Body of pancreas (tissue), 4 donors: ENCODE results near the gene COX14.

ENCODE experiments used
- POLR2A ChIP-seq, 3 donors: fragments of 450-650 bp; IDR thresholded peaks; one replicate each; pipeline ENCODE4 v1.6.1; 2016; ENCODE audit warnings: antibody characterized with exemption in 3 of 3, mild to moderate bottlenecking in 2 of 3
- TF ChIP-seq, protein P1 (sequence below), 7 experiments: fragments of 450-650 bp in 4 of 7; fragments of 200-600 bp in 3 of 7; sonication (generic) in 3 of 7; IDR thresholded peaks; one replicate each; pipeline ENCODE4 v1.5.1; 2016 to 2019; ENCODE audit warnings: antibody characterized with exemption in 7 of 7

DNA sequence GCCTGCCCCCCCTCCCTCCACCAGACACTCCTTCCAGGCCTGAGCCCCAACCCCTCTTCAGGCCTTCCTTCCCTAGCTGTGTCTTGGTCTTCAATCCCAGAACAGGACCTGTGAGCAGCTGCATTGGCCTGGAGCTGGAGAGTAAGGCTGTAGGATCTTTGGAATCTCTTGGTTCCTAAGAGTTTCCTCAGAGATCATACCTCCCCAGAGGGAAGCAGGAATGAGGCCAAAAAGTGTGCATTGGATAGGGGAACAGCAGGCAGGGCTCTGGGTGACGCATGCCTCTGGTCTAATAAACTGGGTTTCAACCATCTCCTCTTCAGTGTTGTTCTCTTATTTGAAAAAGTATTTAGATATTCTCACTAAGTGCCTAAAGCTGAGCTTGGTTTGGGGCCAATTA, 28.7 kb upstream of the COX14 start:
- TF ChIP-seq, protein P1, sequence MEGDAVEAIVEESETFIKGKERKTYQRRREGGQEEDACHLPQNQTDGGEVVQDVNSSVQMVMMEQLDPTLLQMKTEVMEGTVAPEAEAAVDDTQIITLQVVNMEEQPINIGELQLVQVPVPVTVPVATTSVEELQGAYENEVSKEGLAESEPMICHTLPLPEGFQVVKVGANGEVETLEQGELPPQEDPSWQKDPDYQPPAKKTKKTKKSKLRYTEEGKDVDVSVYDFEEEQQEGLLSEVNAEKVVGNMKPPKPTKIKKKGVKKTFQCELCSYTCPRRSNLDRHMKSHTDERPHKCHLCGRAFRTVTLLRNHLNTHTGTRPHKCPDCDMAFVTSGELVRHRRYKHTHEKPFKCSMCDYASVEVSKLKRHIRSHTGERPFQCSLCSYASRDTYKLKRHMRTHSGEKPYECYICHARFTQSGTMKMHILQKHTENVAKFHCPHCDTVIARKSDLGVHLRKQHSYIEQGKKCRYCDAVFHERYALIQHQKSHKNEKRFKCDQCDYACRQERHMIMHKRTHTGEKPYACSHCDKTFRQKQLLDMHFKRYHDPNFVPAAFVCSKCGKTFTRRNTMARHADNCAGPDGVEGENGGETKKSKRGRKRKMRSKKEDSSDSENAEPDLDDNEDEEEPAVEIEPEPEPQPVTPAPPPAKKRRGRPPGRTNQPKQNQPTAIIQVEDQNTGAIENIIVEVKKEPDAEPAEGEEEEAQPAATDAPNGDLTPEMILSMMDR (IDR thresholded peaks at IDR 0.05), result no peak
- TF ChIP-seq POLR2A (IDR thresholded peaks at IDR 0.05), result no peak
